DMS153 treated with DMSO at 0.1 percent for 48 hours (cell line): ENCODE data around the gene PACRG.
"Not testable (repeated sequence)": the region's sequence is repeated elsewhere in the genome, so short reads cannot be mapped to it uniquely, and the experiment has no call there.

Experiments used
- DNase-seq: peaks from one replicate; lab custom pipeline; 2025; ENCODE audit not compliant: unreplicated experiment; lab: John Stamatoyannopoulos, UW

Gene PACRG

GRCh38 chr6:162922563-162923166, 194.9 kb downstream of the PACRG start:
- DNase-seq, result no peak

- no peak for DNase-seq
These were observed 207.1 kb downstream of the PACRG start for GRCh38 chr6:162934844-162935243.

GRCh38 chr6:162940426-162940825, 212.7 kb downstream of the PACRG start:
- DNase-seq, result no peak

- no peak for DNase-seq
These were observed 213.4 kb downstream of the PACRG start for GRCh38 chr6:162941128-162941527.

GRCh38 chr6:162942866-162943265, 215.1 kb downstream of the PACRG start:
- no peak for DNase-seq

GRCh38 chr6:162943369-162943768, 215.6 kb downstream of the PACRG start:
- DNase-seq, result no peak

GRCh38 chr6:162951164-162951743, 223.5 kb downstream of the PACRG start:
- no peak for DNase-seq

- no peak for DNase-seq
These were observed 224.6 kb downstream of the PACRG start for GRCh38 chr6:162952423-162952822.

- DNase-seq, result no peak
These were observed 229.3 kb downstream of the PACRG start for GRCh38 chr6:162957062-162957461.

GRCh38 chr6:162960679-162961457, 233.1 kb downstream of the PACRG start:
- no peak for DNase-seq

GRCh38 chr6:162962093-162962492, 234.3 kb downstream of the PACRG start:
- DNase-seq, result no peak

- no peak for DNase-seq
These were observed 236.1 kb downstream of the PACRG start for GRCh38 chr6:162963861-162964260.

- no peak for DNase-seq
These were observed 236.8 kb downstream of the PACRG start for GRCh38 chr6:162964488-162965140.

GRCh38 chr6:162965366-162965765, 237.6 kb downstream of the PACRG start:
- DNase-seq, result no peak

- DNase-seq, result no peak
These were observed 242.5 kb downstream of the PACRG start for GRCh38 chr6:162970246-162970645.

- no peak for DNase-seq
These were observed 243.6 kb downstream of the PACRG start for GRCh38 chr6:162971356-162971755.

- DNase-seq, result no peak
These were observed 245.5 kb downstream of the PACRG start for GRCh38 chr6:162973151-162973872.

GRCh38 chr6:162973980-162974379, 246.2 kb downstream of the PACRG start:
- DNase-seq, result no peak

GRCh38 chr6:162974685-162975084, 246.9 kb downstream of the PACRG start:
- DNase-seq, result no peak

- DNase-seq, result no peak
These were observed 248.4 kb downstream of the PACRG start for GRCh38 chr6:162976141-162976540.

- not testable (repeated sequence) for DNase-seq
These were observed 255.5 kb downstream of the PACRG start for GRCh38 chr6:162983234-162983633.
